Stimulated activated CD4-positive, alpha-beta T cell treated with anti-CD3 and anti-CD28 coated beads, Interleukin-2, amount 100 ng/mL, for 24 hours (primary cell): ENCODE measurements around the gene CARMIL3.
"Not testable (repeated sequence)": the region's sequence is repeated elsewhere in the genome, so short reads cannot be mapped to it uniquely, and the experiment has no call there.

Source experiments
- DNase-seq, 2 donors: peaks; one replicate each; pipeline ENCODE4 v3.0.0-alpha.2; 2020

The CARMIL3 gene

DNA sequence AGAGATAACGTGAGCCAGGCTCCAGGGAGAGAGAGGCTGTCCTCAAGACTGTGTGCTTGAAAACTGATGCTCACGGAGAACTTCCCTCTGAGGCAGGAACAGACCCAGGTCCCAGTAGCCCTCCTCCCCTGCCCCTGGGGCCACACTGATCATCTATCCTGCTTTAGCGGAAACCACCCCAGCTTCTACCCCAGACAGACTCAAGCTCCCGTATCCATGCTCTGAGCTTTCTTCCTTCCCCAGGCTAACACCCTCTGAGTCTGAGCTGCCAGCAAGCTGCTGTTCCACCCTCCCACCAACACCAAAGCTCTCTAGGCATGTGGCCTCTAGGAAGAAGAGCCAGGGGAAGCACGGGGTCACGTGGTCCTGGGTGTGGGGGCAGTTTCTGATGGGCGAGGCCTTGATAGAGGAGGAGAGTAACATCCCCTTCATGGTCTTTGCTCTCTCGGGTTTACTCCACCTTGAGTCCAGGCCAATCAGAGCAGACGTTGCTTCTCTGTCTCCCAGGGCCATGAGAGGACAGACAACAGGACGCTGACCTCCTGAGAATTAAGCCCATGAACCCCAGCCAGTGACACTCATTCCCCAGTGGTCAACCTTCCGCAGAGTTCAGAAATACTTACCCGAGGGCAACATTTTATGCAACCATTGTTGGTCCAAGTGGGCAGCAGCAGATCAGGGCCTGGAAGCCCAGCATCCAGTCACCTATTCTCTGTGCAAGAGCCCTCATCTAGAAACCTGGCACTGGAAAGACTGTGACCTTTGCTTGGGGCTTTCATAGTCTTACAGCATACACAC lies 43.7 kb downstream of the CARMIL3 start:
- peak; percentile 67 to 71 for DNase-seq

- DNase-seq = no peak
These were observed 44.9 kb downstream of the CARMIL3 start for GRCh38 chr14:24096545-24097181.

- DNase-seq = no peak
These were observed 46.6 kb downstream of the CARMIL3 start for GRCh38 chr14:24098229-24098926.

DNA sequence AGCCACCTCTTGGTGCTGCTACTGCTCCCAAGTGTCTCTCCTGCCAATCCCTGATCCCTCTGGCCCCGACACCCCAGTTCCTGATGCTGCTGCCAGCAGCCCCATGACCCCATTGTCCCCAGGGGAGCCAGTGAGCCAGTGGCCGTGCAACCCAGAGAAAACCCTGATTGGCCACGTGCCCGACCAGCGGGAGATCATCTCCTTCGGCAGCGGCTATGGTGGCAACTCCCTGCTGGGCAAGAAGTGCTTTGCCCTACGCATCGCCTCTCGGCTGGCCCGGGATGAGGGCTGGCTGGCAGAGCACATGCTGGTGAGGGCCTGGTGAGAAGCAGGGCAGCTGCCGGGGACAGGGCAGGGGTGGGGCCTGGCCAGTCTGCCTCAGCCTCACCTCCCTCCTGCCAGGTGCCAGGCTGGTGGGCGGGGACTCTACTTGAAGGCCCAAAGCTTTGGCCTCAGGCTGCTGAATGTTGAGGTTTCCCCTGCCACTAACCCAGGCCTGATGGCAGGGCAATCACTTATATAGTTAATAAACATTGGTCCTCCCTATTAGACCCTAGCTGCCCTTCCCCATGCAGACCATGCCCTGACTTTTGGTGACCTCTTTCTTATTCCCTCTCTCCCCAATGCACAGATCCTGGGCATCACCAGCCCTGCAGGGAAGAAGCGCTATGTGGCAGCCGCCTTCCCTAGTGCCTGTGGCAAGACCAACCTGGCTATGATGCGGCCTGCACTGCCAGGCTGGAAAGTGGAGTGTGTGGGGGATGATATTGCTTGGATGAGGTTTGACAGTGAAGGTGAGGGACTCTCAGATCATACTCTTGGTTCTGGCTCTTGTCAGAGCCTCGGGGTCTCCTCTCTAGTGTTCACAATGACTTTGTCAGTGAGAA lies 47.4 kb downstream of the CARMIL3 start:
- DNase-seq = no peak

DNA sequence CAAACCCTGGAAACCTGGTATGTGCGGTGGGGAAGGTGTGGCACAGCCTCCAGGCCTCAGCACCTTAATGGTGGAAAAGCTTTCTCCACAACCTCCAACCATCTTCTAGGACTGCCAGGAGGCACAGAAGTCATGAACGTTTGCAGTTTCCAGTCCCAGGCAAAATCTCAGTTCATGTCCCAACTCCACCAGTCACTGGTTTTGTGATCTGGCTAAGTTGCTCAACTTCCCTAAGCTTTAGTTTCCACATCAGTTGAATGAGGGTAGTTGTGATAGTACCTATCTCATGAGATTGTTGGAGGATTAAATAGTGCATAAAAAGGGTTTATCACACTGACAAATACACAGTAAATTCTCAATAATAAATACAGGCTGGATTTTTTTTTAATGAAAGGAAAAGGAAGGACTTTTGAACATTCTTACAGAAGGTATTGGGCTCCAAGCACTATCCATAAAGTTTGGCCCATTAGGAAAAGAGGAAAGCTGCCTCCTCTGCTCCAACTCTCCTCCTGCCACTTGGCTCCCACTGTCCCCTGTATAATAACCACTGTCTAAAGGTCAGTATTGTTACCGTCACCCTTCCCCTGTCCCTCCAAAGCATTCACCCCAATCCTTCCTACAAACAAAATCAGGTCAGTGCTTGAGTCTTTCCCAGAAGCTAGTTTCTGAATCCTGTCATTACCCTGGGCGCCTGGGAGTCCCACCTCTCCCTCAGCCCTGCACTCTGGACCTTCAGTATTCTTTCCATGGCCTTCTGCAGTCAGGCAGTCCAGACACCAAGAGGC lies 48.6 kb downstream of the CARMIL3 start:
- DNase-seq = no peak

DNA sequence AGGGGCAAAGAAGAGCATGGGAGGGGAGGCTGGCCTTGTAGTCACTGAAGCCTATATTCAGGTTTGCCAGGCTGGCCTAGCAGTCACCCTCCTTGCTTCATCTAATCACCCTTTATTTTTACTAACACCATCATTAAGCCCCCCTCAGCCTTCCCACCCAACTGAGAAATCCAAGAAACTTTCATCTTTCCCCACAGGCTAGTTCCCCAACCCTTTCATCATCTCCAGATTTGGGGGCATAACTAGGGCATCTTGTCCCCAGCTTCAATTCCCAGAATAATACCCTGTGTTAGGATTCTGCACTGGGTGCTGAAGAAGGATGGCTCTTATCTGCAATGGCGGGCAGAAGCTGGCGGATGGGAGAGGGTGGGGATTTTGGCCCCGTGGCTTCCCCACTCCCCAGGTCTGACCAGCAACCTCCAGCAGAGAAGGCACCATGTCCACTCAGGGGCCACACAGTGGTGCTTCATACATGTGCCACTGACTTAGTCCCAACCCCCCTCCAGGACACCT lies 49.2 kb downstream of the CARMIL3 start:
- no peak for DNase-seq

DNA sequence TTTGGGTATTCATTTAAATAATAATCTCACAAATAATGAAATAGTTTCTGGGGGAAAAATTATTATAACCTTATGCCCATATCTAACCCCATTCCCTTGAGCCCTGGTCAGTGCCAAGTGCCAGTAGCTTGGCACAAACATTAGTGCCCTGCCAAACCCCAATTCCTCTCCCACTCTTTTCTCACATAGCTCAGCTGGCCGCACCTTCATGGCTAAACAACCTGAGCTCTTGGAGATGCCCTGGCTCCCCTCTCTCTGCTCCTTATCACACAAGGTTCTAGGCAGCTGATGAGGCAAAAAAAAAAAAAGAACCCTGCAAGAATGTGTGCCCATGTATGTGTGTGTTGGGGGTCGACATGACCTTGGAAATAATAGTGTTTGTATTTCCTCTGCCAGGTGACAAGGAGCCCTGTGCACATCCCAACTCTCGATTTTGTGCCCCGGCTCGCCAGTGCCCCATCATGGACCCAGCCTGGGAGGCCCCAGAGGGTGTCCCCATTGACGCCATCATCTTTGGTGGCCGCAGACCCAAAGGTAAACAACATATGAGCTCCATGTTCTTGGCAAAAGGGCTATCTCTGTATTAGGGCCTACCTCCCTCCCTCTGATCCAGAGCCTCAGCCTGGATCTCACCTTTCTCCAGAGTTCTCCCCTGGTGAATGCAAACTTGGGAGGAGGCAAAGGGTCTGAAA lies 50.7 kb downstream of the CARMIL3 start:
- DNase-seq = no peak

- DNase-seq = no peak
These were observed 51.6 kb downstream of the CARMIL3 start for GRCh38 chr14:24103451-24103850.

- DNase-seq = not testable (repeated sequence)
These were observed 53.9 kb downstream of the CARMIL3 start for GRCh38 chr14:24105609-24106239.

GRCh38 chr14:24106672-24107271 lies 55.0 kb downstream of the CARMIL3 start:
- DNase-seq = no peak

DNA sequence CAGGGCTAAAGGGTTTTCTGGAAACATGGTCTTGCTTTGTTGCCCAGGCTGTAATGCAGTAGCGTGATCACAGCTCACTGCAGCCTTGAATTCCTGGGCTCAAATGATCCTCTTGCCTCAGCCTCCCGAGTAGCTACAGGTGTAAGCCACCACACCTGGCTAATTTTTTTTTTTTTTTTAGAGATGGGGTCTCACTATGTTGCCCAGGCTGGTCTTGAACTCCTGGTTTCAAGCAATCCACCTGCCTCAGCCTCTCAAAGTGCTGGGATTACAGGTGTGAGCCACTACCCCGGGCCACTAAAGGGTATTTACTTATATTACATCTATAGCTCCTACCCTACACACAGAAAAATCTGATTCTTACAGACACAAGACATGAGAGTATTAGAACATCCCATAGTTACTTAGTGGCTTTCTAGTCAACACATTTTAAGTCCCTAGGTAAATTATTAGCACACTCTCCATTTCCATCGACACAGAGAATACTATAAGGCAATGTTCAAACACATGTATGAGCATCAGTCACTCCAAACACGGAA lies 56.6 kb downstream of the CARMIL3 start:
- no peak for DNase-seq

DNA sequence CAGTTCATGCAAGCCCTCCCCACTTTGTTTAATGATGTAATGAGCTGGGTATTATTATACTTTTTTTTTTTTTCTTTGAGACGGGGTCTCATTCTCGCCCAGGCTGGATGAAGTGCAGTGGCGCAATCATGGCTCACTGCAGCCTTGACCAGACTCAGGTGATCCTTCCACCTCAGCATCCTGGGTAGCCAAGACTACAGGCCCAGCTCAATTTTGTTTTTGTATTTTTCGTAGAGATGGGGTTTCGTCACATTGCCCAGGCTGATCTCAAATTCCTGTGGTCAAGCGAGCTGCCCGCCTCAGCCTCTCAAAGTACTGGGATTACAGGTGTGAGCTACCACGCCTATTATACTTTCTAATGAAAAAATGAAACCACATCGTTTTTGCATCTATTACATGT lies 58.3 kb downstream of the CARMIL3 start:
- DNase-seq = no peak

- no peak for DNase-seq
These were observed 58.7 kb downstream of the CARMIL3 start for GRCh38 chr14:24110523-24110922.

DNA sequence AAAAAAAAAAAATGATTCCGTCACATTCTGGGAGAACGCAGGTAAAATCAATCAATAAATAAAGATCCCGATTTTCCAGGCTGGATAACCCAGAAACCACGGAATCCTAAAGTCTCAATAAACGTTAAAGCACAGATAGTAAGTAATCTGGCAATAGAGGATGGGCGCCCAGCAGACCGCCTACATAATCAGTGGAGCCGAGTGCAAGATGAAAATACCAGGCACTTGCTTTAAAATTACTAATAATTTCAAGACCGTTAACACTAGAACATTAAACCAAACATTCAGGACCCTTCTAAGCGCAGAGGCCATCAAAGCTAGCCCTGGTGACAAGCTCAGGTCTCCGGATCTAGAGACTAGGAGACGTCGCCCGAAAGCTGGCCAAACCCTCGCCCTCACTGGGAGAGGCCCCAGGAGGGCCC lies 61.6 kb downstream of the CARMIL3 start:
- DNase-seq = no peak

- DNase-seq = peak; percentile 79 to 80
These were observed 62.2 kb downstream of the CARMIL3 start for GRCh38 chr14:24113801-24114531.

DNA sequence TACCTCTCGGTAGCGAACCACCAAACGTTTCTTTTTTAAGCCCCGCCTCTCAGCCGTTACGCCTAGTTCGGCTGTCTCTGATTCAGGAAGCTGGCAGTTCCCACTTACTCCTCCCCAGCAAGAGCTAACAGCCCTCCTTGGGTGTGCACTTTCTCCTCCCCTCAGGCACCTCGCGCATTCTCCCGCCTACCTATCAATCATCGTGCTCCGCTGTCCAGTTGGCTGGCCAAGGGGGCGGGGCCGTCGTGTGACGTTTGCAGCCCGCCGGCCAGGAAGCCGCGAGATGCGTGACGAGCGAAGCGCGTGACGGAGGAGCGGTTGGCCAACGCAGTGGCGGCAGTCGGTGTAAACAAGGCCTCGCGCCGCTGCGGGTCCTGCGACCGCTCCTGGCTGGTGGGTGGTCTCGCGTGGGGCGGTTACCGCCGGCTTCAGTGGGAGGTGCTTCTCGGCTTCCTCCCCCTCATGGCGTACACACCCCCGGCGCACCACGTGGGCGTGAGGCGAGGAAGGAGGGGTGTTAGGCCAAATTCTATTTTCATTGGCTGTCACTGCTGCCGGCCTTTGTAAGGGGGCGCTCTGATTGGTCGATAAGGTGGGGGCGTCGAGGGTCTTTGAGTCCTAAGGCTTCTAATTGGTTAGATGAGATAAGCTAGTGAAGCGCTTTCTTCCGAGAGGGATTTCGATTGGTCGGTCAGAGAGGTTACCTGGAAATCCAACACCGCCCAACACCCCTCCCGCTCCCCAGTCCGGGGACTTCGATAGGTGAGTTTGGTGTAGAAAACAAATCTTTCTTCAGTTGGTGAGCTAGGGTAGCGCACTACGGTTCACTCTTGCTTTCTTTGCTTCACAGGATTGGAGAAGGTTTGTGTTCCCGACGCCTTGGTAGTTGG lies 63.0 kb downstream of the CARMIL3 start, which contains the start of the genes DCAF11 and NRL:
Gene DCAF11, plus strand, starts transcription at position 246 of the 890 bp plus-strand sequence. CDS start 818 bp downstream, outside the sequence.
Gene NRL, minus strand, starts transcription at position 418 of the 890 bp plus-strand sequence. CDS start 32,101 bp downstream, outside the sequence.
- DNase-seq = peak; percentile 97 to 98

- no peak for DNase-seq
These were observed 63.8 kb downstream of the CARMIL3 start for GRCh38 chr14:24115422-24116127.
